Adipocyte (in vitro differentiated cells): ENCODE data around the gene TMEM150A.
"Not testable (repeated sequence)": the region's sequence is repeated elsewhere in the genome, so short reads cannot be mapped to it uniquely, and the experiment has no call there.

Experiments used
- DNase-seq: peaks from one replicate; pipeline ENCODE4 v3.0.0-alpha.2; 2015; ENCODE audit warnings: low read depth
- H3K27me3 ChIP-seq: replicated peaks from 2 replicates; pipeline ENCODE4 v1.7.0; 2013; ENCODE audit warnings: mild to moderate bottlenecking, low read length, moderate library complexity; ENCODE audit not compliant: control insufficient read depth, insufficient read depth
- H3K36me3 ChIP-seq: 2 replicates; pipeline ENCODE4 v1.7.0; 2013; ENCODE audit warnings: low read length, mild to moderate bottlenecking, moderate library complexity; ENCODE audit not compliant: control insufficient read depth, insufficient read depth, severe bottlenecking
- H3K4me1 ChIP-seq: 2 replicates; pipeline ENCODE4 v1.7.0; 2013; ENCODE audit warnings: mild to moderate bottlenecking, low read length, moderate library complexity; ENCODE audit not compliant: control insufficient read depth, insufficient read depth
- H3K4me3 ChIP-seq: 2 replicates; pipeline ENCODE4 v1.7.0; 2013; ENCODE audit warnings: mild to moderate bottlenecking, low read length, moderate library complexity
- H3K9ac ChIP-seq: 2 replicates; pipeline ENCODE4 v1.7.0; 2013; ENCODE audit warnings: mild to moderate bottlenecking, low read length, moderate library complexity
- H3K9me3 ChIP-seq: 2 replicates; pipeline ENCODE4 v1.7.0; 2013; ENCODE audit warnings: mild to moderate bottlenecking, low read length, moderate library complexity; ENCODE audit not compliant: control insufficient read depth

The TMEM150A gene

GRCh38 chr2:85611217-85611704, 8.8 kb upstream of the TMEM150A start:
- Histone ChIP-seq H3K9ac (peak overlapping the region; percentile 92), H3K36me3 (peaks cover 15% of the 10 kb centered on the region), H3K27me3 (no peaks in the 10 kb centered on the region), H3K9me3 (no peaks in the 10 kb centered on the region), H3K4me1 (peaks cover 9% of the 10 kb centered on the region), H3K4me3 (peak overlapping the region; percentile 93)
- DNase-seq, result peak; percentile 27

- no peak for DNase-seq
- H3K36me3 ChIP-seq, result peaks cover 15% of the 10 kb centered on the region
These were observed 5.0 kb upstream of the TMEM150A start for GRCh38 chr2:85607268-85608215.

GRCh38 chr2:85606116-85606455, 3.6 kb upstream of the TMEM150A start:
- no peaks in the 10 kb centered on the region for H3K9me3 ChIP-seq
- DNase-seq, result no peak
- H3K9ac ChIP-seq, result peak overlapping the region; percentile 39
- no peaks in the 10 kb centered on the region for H3K27me3 ChIP-seq
- H3K36me3 ChIP-seq, result peaks cover 15% of the 10 kb centered on the region
- H3K4me3 ChIP-seq, result peak overlapping the region; percentile 25
- H3K4me1 ChIP-seq, result peaks cover 40% of the 10 kb centered on the region

More at GRCh38 chr2:85607268-85608215, 5.0 kb upstream of the TMEM150A start:
- no peak overlapping the region for H3K4me3 ChIP-seq
- peaks cover 34% of the 10 kb centered on the region for H3K4me1 ChIP-seq
- H3K27me3 ChIP-seq, result no peaks in the 10 kb centered on the region
- H3K9ac ChIP-seq, result peak overlapping the region; percentile 12
- no peaks in the 10 kb centered on the region for H3K9me3 ChIP-seq

DNA sequence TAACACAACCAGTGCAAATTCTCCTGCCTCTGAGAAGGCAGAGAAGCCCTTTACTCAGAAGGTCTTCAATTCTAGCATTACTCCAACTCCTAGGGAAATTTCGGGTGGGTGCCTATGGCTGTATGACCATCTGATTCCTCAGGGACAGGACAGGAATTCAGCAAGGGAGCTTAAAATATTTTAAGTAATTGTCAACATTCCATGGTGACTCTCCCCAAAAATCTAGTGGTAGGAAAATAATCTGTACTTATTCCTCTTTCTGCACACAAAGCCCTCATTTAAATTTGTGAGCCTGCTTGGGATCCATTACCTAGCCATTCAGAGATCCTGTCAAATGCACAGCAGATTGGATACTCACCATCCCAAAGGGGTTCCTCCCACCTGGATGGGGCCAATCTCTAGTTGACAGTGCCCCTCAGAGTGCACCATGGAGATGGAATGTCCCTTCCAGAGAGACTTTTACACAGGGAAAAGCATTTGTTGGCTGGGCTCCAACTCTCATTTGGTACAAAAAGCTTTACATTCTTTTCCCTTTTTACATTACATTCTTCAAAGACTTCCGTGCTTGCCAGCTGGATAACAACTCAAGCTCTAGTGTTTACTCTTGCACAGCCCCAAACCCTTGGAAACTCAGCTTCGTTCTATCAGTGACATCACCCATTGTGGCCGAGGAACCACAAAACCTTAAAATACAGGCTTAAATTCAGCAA, 3.1 kb upstream of the TMEM150A start:
- DNase-seq, result peak; percentile 87
- Histone ChIP-seq H3K9me3 (no peaks in the 10 kb centered on the region), H3K36me3 (peaks cover 19% of the 10 kb centered on the region), H3K4me3 (peak overlapping the region; percentile 89), H3K4me1 (peaks cover 41% of the 10 kb centered on the region), H3K27me3 (no peaks in the 10 kb centered on the region), H3K9ac (peak overlapping the region; percentile 39)

- Histone ChIP-seq H3K36me3 (peaks cover 25% of the 10 kb centered on the region), H3K4me3 (peak overlapping the region; percentile 89), H3K27me3 (no peaks in the 10 kb centered on the region), H3K4me1 (peaks cover 37% of the 10 kb centered on the region), H3K9me3 (no peaks in the 10 kb centered on the region), H3K9ac (peak overlapping the region; percentile 39)
- DNase-seq, result peak; percentile 59
These were observed 2.3 kb upstream of the TMEM150A start for GRCh38 chr2:85604568-85605339.

- H3K9me3 ChIP-seq, H3K27me3 ChIP-seq, DNase-seq, H3K9ac ChIP-seq: not testable (repeated sequence)
- H3K4me3 ChIP-seq, result peak overlapping the region; percentile 89
- peaks cover 37% of the 10 kb centered on the region for H3K4me1 ChIP-seq
- peaks cover 32% of the 10 kb centered on the region for H3K36me3 ChIP-seq
These were observed 1.6 kb upstream of the TMEM150A start for GRCh38 chr2:85604133-85604444.

DNA sequence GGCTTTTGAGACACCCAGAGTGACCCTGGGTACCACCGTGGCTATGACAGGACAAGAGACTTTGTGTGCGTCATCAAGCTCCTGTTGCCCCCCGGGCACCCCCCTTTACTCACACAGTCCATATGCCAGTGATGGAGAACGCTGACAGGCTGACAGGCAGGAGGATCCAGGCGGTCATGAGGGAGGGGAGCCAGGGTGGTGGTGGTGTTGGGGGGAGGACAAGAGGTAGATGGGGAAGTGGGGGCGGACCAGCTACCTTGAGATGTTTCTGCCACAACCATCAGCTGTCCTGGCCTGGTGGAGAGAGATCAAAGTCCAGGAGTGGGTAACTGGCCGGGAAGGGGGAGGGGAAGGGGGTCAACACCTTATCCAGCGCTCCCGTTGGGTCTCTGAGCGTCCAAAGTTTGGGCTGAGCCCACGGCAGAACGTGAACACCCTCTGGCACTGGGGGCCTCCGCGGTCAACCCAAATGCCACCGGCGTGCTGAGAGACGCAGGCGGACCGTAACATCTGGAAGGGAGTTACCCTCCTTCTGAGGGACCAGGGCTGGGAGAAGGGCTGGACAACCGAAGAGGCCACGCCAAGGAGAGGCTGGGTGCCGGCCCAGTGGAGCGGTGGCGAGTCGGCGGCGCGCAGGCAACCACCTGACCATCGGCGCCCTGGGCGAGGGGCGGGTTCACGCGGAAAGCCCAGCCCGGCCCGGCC, 575 bp downstream of the TMEM150A start:
- H3K36me3 ChIP-seq, result peaks cover 35% of the 10 kb centered on the region
- peaks cover 37% of the 10 kb centered on the region for H3K4me1 ChIP-seq
- DNase-seq, result peak; percentile 80
- peak overlapping the region; percentile 89 for H3K4me3 ChIP-seq
- peak overlapping the region; percentile 88 for H3K9ac ChIP-seq
- H3K9me3 ChIP-seq, result no peaks in the 10 kb centered on the region
- no peaks in the 10 kb centered on the region for H3K27me3 ChIP-seq

- H3K9ac ChIP-seq, result peak overlapping the region; percentile 88
- peaks cover 42% of the 10 kb centered on the region for H3K4me1 ChIP-seq
- peaks cover 38% of the 10 kb centered on the region for H3K36me3 ChIP-seq
- no peak for DNase-seq
- H3K9me3 ChIP-seq, result no peaks in the 10 kb centered on the region
- peak overlapping the region; percentile 89 for H3K4me3 ChIP-seq
- no peaks in the 10 kb centered on the region for H3K27me3 ChIP-seq
These were observed 1.3 kb downstream of the TMEM150A start for GRCh38 chr2:85600951-85601770.

GRCh38 chr2:85600235-85600575, 2.3 kb downstream of the TMEM150A start:
- Histone ChIP-seq H3K9me3 (no peaks in the 10 kb centered on the region), H3K4me3 (no peak overlapping the region), H3K27me3 (no peaks in the 10 kb centered on the region), H3K36me3 (peaks cover 38% of the 10 kb centered on the region), H3K9ac (no peak overlapping the region), H3K4me1 (peaks cover 34% of the 10 kb centered on the region)
- no peak for DNase-seq
